H1 (cell line): ENCODE measurements around the gene PEX1. TPM values are rescaled to one million over a fixed set of nuclear protein-coding genes. Genes with fewer than 3 reads are reported as not detected.

Experiments
- CTCF ChIA-PET: fragments of 300-600 bp; sonication (Branson Sonifier 250); formaldehyde crosslinking; loops from one replicate; lab custom pipeline; 2021; ENCODE audit not compliant: partially characterized antibody; lab: Charles Lee
- POLR2A ChIA-PET: fragments of 300-600 bp; sonication (Branson Sonifier 250); formaldehyde crosslinking; loops from one replicate; lab custom pipeline; 2021; ENCODE audit warnings: inconsistent platforms; ENCODE audit not compliant: partially characterized antibody; lab: Charles Lee
- DNase-seq, 2 experiments: peaks; one replicate each; pipeline versions ENCODE4 v3.0.0 to v3.0.0-alpha.2; 2010 to 2022; ENCODE audit warnings: low spot score in 2 of 2, low read depth in 1 of 2, mixed read lengths in 1 of 2
- FAIRE-seq: peaks from 2 replicates; lab custom pipeline; 2011; peaks lifted over from hg19 to GRCh38; lab: Jason Lieb, UNC
- H2AFZ ChIP-seq: 2 replicates; pipeline ENCODE4 v1.8.1; 2012; ENCODE audit warnings: low read length, inconsistent platforms
- H2AK5ac ChIP-seq: 2 replicates; pipeline ENCODE4 v1.6.1; 2013; ENCODE audit warnings: low read depth, low read length
- H2BK120ac ChIP-seq: replicated peaks from 2 replicates; pipeline ENCODE3; 2013; ENCODE audit warnings: low read depth, low read length, inconsistent platforms
- H2BK12ac ChIP-seq: 2 replicates; pipeline ENCODE4 v1.6.1; 2013; ENCODE audit warnings: low read depth, low read length
- H2BK15ac ChIP-seq: 2 replicates; pipeline ENCODE4 v1.6.1; 2013; ENCODE audit warnings: low read length
- H2BK20ac ChIP-seq: 2 replicates; pipeline ENCODE4 v1.6.1; 2013; ENCODE audit warnings: low read length
- H2BK5ac ChIP-seq: 2 replicates; pipeline ENCODE4 v1.6.1; 2013; ENCODE audit warnings: low read depth, low read length
- H3K14ac ChIP-seq: 2 replicates; pipeline ENCODE4 v1.6.1; 2013; ENCODE audit warnings: inconsistent platforms; ENCODE audit not compliant: insufficient read length
- H3K18ac ChIP-seq: 2 replicates; pipeline ENCODE4 v1.6.1; 2013; ENCODE audit warnings: low read length; ENCODE audit errors: extremely low read depth
- H3K23ac ChIP-seq: 2 replicates; pipeline ENCODE4 v1.6.1; 2013; ENCODE audit warnings: inconsistent platforms; ENCODE audit not compliant: insufficient read length
- H3K23me2 ChIP-seq: 2 replicates; pipeline ENCODE4 v1.6.1; 2013; ENCODE audit warnings: low read depth, low read length
- H3K27ac ChIP-seq: 2 replicates; pipeline ENCODE4 v1.6.1; 2011; ENCODE audit warnings: low read depth, low read length, inconsistent platforms
- H3K27me3 ChIP-seq, 4 experiments: replicated peaks in 1 of 4; 1 replicate in 1 of 4; 2 replicates in 3 of 4; pipeline versions ENCODE4 v1.6.1 to v1.8.1; 2011 to 2013; ENCODE audit warnings: low read length in 3 of 4, mild to moderate bottlenecking in 3 of 4, inconsistent platforms in 2 of 4, mixed read lengths in 2 of 4, moderate library complexity in 1 of 4; ENCODE audit not compliant: control insufficient read depth in 3 of 4, insufficient read depth in 3 of 4; ENCODE audit errors: extremely low read depth in 1 of 4
- H3K36me3 ChIP-seq, 4 experiments: 2 replicates each; pipeline versions ENCODE4 v1.6.1 to v1.8.1; 2011 to 2013; ENCODE audit warnings: mild to moderate bottlenecking in 4 of 4, low read length in 3 of 4, moderate library complexity in 2 of 4, control low read depth in 1 of 4, inconsistent platforms in 1 of 4; ENCODE audit not compliant: insufficient read depth in 4 of 4, control insufficient read depth in 2 of 4
- H3K4ac ChIP-seq: replicated peaks from 2 replicates; pipeline ENCODE3; 2013; ENCODE audit warnings: low read length, low read depth, mixed read lengths, inconsistent platforms; ENCODE audit not compliant: insufficient read length
- H3K4me1 ChIP-seq, 4 experiments: replicated peaks in 1 of 4; 1 replicate in 1 of 4; 2 replicates in 3 of 4; pipeline versions ENCODE4 v1.6.1 to v1.8.1; 2011 to 2013; ENCODE audit warnings: low read length in 3 of 4, inconsistent platforms in 2 of 4, mixed read lengths in 1 of 4; ENCODE audit not compliant: insufficient read depth in 4 of 4, control insufficient read depth in 3 of 4
- H3K4me2 ChIP-seq, 2 experiments: 2 replicates each; pipeline versions ENCODE4 v1.6.1 to v1.8.1; 2011 to 2013; ENCODE audit warnings: low read depth in 2 of 2, low read length in 2 of 2, control low read depth in 1 of 2, inconsistent platforms in 1 of 2, mild to moderate bottlenecking in 1 of 2; ENCODE audit not compliant: insufficient read depth in 1 of 2
- H3K4me3 ChIP-seq, 4 experiments: fragments of 200-600, 300-600 bp in 1 of 4; sonication (generic), shearing (Covaris generic), sonication (Bioruptor Twin) in 1 of 4; 2 replicates each; pipeline versions ENCODE4 v1.5.1 to v1.8.1; 2011 to 2016; ENCODE audit warnings: low read length in 4 of 4, low read depth in 3 of 4, control low read depth in 2 of 4, inconsistent platforms in 2 of 4, mild to moderate bottlenecking in 2 of 4, mixed read lengths in 1 of 4, moderate library complexity in 1 of 4; ENCODE audit not compliant: insufficient read depth in 2 of 4; ENCODE audit errors: extremely low read depth in 1 of 4
- H3K56ac ChIP-seq: replicated peaks from 2 replicates; pipeline ENCODE3; 2013; ENCODE audit warnings: low read depth, mild to moderate bottlenecking, mixed read lengths, low read length, inconsistent platforms; ENCODE audit not compliant: insufficient read length
- H3K79me1 ChIP-seq: 2 replicates; pipeline ENCODE4 v1.6.1; 2013; ENCODE audit warnings: low read depth, low read length, control low read depth
- H3K79me2 ChIP-seq, 2 experiments: 2 replicates each; pipeline versions ENCODE4 v1.6.1 to v1.8.1; 2012 to 2013; ENCODE audit warnings: low read length in 2 of 2, mild to moderate bottlenecking in 2 of 2, inconsistent platforms in 1 of 2; ENCODE audit not compliant: insufficient read depth in 2 of 2, control insufficient read depth in 1 of 2
- H3K9ac ChIP-seq, 4 experiments: replicated peaks in 1 of 4; 1 replicate in 1 of 4; 2 replicates in 3 of 4; pipeline versions ENCODE4 v1.6.1 to v1.8.1; 2011 to 2013; ENCODE audit warnings: low read depth in 3 of 4, low read length in 3 of 4, control low read depth in 2 of 4, mild to moderate bottlenecking in 2 of 4, moderate library complexity in 2 of 4, inconsistent platforms in 1 of 4; ENCODE audit errors: extremely low read depth in 1 of 4
- H3K9me3 ChIP-seq, 2 experiments: 2 replicates each; pipeline versions ENCODE4 v1.6.1 to v1.8.1; 2012 to 2013; ENCODE audit warnings: mild to moderate bottlenecking in 2 of 2, moderate library complexity in 2 of 2, control low read depth in 1 of 2, inconsistent platforms in 1 of 2, low read depth in 1 of 2, low read length in 1 of 2, mixed read lengths in 1 of 2; ENCODE audit not compliant: insufficient read depth in 2 of 2
- H4K20me1 ChIP-seq, 2 experiments: replicated peaks in 1 of 2; 2 replicates each; pipeline versions ENCODE3 to v1.8.1; 2011 to 2013; ENCODE audit warnings: inconsistent platforms in 2 of 2, low read length in 2 of 2, mild to moderate bottlenecking in 1 of 2; ENCODE audit not compliant: insufficient read depth in 2 of 2, control insufficient read depth in 1 of 2
- H4K5ac ChIP-seq: 2 replicates; pipeline ENCODE4 v1.6.1; 2013; ENCODE audit warnings: low read length, low read depth, mixed read lengths, inconsistent platforms; ENCODE audit not compliant: insufficient read length
- H4K8ac ChIP-seq: 2 replicates; pipeline ENCODE4 v1.8.0; 2013; ENCODE audit warnings: mild to moderate bottlenecking, moderate library complexity, low read length, inconsistent platforms; ENCODE audit not compliant: insufficient read depth; ENCODE audit errors: extremely low read depth
- H4K91ac ChIP-seq: replicated peaks from 2 replicates; pipeline ENCODE3; 2013; ENCODE audit warnings: low read length, mixed read lengths, inconsistent platforms; ENCODE audit not compliant: insufficient read length
- NANOG ChIP-seq: IDR thresholded peaks from 2 replicates; pipeline ENCODE4 v1.6.1; 2011; ENCODE audit warnings: low read length, low read depth, mild to moderate bottlenecking, inconsistent platforms; ENCODE audit not compliant: insufficient read depth, poor library complexity, severe bottlenecking
- ZNF274 ChIP-seq: IDR thresholded peaks from 2 replicates; pipeline ENCODE4 v1.7.0; 2012; ENCODE audit warnings: low read length, borderline replicate concordance; ENCODE audit errors: extremely low read depth
- WGBS, 2 experiments: shearing (Covaris generic) in 1 of 2; methylation state at CpG; one replicate each; pipeline versions ENCODE4 v1.1.6 to v1.1.7; 2013 to 2015; ENCODE audit warnings: low lambda C conversion rate in 2 of 2, mixed read lengths in 2 of 2, inconsistent platforms in 1 of 2, low coverage in 1 of 2, missing lambda C conversion rate in 1 of 2; ENCODE audit not compliant: insufficient replicate concordance in 2 of 2, insufficient coverage in 1 of 2, insufficient read length in 1 of 2; ENCODE audit errors: extremely low coverage in 1 of 2, missing lambda C conversion rate in 1 of 2; 5-methylcytosine and 5-hydroxymethylcytosine counted together
- polyA plus RNA-seq, 7 experiments: library from polyadenylated mRNA; depleted of rRNA in 3 of 7; stranded (reverse) in 5 of 7; unstranded in 2 of 7; fragments of >200 nt in 5 of 7; fragments of 200-250 nt in 2 of 7; gene quantifications; 1 replicate in 5 of 7; 2 replicates in 1 of 7; 4 replicates in 1 of 7; pipeline versions ENCODE4 v1.2.1 to v1.2.3, GENCODE V29; 2011 to 2013; ENCODE audit warnings: missing spikeins in 2 of 7, mixed read lengths in 2 of 7
- total RNA-seq: library from RNA; stranded (reverse); fragmentation: NEBNext Ultra II Directional; extraction: Animal tissue kit (Norgen Biotek cat#: 25700); gene quantifications from 2 replicates; pipeline ENCODE4 v1.2.1, GENCODE V29; 2021

The PEX1 gene
- total and polyA plus RNA-seq, 2 of the 8 experiments (the other 6 are each of a cell fraction or from before 2014, with no cell fraction given): 16.4 to 23.9 TPM

DNA sequence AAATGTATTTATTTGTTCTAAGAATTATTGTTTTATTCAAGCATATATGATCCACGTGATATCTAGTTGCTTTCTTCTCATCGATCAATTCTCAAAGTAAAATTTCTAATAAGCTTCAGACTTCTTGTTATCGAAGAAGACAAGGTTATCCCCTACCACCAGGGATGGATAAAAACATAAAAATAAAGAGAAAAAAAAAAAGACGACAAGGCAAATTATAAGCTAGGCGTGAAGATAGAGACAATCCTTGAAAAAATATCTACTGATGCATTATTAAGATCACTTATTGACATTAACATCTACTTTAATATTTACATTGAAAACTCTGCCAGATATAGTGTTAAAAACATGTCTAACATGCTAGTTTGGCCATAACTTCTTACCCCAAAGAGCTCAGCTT lies 19.4 kb downstream of the PEX1 start:
- Histone ChIP-seq H2AK5ac (no peak overlapping the region), H3K23ac (no peak overlapping the region), H2BK120ac (no peak overlapping the region), H3K4me2 (no peak overlapping the region), H3K23me2 (no peaks in the 10 kb centered on the region), H4K20me1 (no peaks in the 10 kb centered on the region), H2AFZ (no peak overlapping the region), H3K18ac (no peak overlapping the region), H4K5ac (no peak overlapping the region), H3K56ac (no peak overlapping the region), H3K4me3 (no peak overlapping the region), H3K9ac (no peak overlapping the region), H3K14ac (no peak overlapping the region), H3K27me3 (no peaks in the 10 kb centered on the region), H2BK5ac (no peak overlapping the region), H4K91ac (no peak overlapping the region), H2BK20ac (no peak overlapping the region), H2BK12ac (no peak overlapping the region), H3K36me3 (peaks cover 0 to 31% (median 3%) of the 10 kb centered on the region in 4 experiments; a peak in 3 of 8 replicates), H3K79me1 (no peaks in the 10 kb centered on the region), H4K8ac (no peak overlapping the region), H3K27ac (no peak overlapping the region), H3K9me3 (no peaks in the 10 kb centered on the region), H3K4me1 (no peaks in the 10 kb centered on the region), H3K79me2 (no peaks in the 10 kb centered on the region), H2BK15ac (no peak overlapping the region), H3K4ac (no peak overlapping the region)
- ChIA-PET POLR2A (interaction anchor here (0.5 kb wide), 1 partner anchor 73 kb away, joined by 3 read pairs; no protein-coding TSS in a partner anchor), CTCF (no interaction called here)
- 84% methylated on average over 5 of the region's 5 CpGs; no CpG with 5 or more reads in 1 of the 2 experiments for WGBS, 2 experiments
- FAIRE-seq: no peak
- TF ChIP-seq ZNF274 (no peak), NANOG (no peak)
- no peak for DNase-seq
